ENCODE results near the gene PCYOX1L.

DNA sequence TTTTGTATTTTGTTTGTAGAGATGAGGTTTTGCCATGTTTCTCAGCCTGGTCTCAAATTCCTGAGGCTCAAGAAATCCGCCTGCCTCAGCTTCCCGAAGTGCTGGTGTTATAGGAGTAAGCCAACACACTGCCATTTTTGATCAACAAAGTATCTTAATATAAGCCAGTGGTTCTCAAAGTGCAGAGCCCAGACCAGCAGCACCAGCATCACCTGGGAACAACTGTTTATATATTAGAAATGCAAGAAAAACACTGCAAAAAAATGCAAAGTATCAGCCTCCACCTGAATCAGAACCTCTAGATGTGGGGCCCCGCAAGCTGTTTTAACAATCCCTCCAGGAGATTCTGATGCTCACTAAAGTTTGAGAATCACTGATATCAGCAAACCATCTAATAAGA, 15.1 kb downstream of the PCYOX1L start:
- TF ChIP-seq POLR2A (IDR thresholded peaks at IDR 0.05; ENCODE audit: low read depth, low read length) (no peak), POLR2AphosphoS5 (IDR thresholded peaks at IDR 0.05; ENCODE audit: low read depth, low read length) (no peak)

Data from GM12892 (cell line).